ENCODE data around the gene CHD5.

DNA sequence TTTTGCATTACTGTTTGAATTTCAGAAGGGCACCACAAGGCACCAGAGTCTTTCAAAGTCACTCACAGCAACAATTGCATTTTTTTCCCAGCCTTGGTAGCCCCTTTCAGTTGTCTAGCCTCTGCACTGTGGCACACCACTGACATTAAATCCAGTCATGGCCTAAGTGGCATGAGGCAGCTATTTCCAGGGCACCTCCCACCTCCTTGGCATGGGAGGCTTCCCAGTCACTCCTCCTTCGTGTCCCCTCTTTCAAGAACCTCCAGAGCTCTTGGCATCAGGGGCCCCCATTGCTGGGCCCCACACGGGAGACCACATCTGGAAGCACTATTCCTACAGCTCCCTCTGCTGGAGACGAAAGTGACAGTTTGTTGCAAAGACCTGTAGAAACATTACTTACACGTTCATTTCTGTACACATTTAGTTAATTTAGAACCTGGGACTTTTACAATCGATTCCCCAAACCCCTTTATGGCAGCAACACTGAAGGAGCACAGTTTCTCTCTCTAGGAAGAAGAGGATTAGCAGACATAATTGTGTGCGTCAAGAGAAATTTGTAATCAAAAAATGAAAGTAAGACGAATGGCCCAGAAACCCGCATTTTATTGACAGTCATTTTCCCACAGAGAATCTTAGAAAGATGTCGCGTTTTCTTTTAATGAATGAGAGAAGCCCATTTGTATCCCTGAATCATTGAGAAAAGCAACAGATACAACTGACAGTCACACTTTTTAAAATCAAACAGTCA lies 5.7 kb upstream of the CHD5 start:
- TF ChIP-seq, protein P1, sequence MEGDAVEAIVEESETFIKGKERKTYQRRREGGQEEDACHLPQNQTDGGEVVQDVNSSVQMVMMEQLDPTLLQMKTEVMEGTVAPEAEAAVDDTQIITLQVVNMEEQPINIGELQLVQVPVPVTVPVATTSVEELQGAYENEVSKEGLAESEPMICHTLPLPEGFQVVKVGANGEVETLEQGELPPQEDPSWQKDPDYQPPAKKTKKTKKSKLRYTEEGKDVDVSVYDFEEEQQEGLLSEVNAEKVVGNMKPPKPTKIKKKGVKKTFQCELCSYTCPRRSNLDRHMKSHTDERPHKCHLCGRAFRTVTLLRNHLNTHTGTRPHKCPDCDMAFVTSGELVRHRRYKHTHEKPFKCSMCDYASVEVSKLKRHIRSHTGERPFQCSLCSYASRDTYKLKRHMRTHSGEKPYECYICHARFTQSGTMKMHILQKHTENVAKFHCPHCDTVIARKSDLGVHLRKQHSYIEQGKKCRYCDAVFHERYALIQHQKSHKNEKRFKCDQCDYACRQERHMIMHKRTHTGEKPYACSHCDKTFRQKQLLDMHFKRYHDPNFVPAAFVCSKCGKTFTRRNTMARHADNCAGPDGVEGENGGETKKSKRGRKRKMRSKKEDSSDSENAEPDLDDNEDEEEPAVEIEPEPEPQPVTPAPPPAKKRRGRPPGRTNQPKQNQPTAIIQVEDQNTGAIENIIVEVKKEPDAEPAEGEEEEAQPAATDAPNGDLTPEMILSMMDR (IDR thresholded peaks at IDR 0.05), result peak; percentile 77
- TF ChIP-seq ZFX (IDR thresholded peaks at IDR 0.05; ENCODE audit: borderline replicate concordance), result no peak
